Measurements from ENCODE around the gene PAM.

DNA sequence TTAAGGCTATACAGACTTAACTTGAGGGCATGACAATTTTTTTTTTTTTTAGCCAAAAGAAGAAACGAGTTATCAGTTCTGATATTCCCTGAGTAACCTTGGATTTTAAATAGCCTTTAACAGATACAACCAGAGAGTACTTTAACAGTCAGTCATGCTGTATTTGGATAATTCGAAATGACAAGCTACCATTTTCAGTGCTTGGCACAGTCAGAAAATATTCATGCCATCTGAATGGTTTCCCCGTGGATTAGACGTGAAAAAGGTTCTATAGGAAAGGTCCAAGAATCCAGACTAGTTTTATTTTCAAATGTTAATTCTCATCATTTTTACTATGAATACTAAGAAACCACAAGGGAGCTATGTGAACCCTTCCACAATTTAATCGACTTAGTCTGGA lies 165.7 kb downstream of the PAM start:
- TF ChIP-seq, protein P1, sequence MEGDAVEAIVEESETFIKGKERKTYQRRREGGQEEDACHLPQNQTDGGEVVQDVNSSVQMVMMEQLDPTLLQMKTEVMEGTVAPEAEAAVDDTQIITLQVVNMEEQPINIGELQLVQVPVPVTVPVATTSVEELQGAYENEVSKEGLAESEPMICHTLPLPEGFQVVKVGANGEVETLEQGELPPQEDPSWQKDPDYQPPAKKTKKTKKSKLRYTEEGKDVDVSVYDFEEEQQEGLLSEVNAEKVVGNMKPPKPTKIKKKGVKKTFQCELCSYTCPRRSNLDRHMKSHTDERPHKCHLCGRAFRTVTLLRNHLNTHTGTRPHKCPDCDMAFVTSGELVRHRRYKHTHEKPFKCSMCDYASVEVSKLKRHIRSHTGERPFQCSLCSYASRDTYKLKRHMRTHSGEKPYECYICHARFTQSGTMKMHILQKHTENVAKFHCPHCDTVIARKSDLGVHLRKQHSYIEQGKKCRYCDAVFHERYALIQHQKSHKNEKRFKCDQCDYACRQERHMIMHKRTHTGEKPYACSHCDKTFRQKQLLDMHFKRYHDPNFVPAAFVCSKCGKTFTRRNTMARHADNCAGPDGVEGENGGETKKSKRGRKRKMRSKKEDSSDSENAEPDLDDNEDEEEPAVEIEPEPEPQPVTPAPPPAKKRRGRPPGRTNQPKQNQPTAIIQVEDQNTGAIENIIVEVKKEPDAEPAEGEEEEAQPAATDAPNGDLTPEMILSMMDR (IDR thresholded peaks at IDR 0.05; ENCODE audit: insufficient read depth, low read length): no peak
- TF ChIP-seq GABPA (IDR thresholded peaks at IDR 0.05; ENCODE audit: low read depth) (no peak), POLR2AphosphoS5 (IDR thresholded peaks at IDR 0.05; ENCODE audit: low read depth) (no peak)
- TF ChIP-seq, protein P2, sequence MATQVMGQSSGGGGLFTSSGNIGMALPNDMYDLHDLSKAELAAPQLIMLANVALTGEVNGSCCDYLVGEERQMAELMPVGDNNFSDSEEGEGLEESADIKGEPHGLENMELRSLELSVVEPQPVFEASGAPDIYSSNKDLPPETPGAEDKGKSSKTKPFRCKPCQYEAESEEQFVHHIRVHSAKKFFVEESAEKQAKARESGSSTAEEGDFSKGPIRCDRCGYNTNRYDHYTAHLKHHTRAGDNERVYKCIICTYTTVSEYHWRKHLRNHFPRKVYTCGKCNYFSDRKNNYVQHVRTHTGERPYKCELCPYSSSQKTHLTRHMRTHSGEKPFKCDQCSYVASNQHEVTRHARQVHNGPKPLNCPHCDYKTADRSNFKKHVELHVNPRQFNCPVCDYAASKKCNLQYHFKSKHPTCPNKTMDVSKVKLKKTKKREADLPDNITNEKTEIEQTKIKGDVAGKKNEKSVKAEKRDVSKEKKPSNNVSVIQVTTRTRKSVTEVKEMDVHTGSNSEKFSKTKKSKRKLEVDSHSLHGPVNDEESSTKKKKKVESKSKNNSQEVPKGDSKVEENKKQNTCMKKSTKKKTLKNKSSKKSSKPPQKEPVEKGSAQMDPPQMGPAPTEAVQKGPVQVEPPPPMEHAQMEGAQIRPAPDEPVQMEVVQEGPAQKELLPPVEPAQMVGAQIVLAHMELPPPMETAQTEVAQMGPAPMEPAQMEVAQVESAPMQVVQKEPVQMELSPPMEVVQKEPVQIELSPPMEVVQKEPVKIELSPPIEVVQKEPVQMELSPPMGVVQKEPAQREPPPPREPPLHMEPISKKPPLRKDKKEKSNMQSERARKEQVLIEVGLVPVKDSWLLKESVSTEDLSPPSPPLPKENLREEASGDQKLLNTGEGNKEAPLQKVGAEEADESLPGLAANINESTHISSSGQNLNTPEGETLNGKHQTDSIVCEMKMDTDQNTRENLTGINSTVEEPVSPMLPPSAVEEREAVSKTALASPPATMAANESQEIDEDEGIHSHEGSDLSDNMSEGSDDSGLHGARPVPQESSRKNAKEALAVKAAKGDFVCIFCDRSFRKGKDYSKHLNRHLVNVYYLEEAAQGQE (IDR thresholded peaks at IDR 0.05; ENCODE audit: insufficient replicate concordance, low read depth): no peak
